PC-3 (cell line): ENCODE results near the gene HIGD2A. TPM values are rescaled to one million over a fixed set of nuclear protein-coding genes. Genes with fewer than 3 reads are reported as not detected.

ENCODE experiments used
- ATAC-seq: fragments of 200-7000 bp; cut with Tn5 transposase; 2 replicates; pipeline ENCODE4 v1.9.1; 2020; ENCODE audit warnings: mild to moderate bottlenecking, moderate library complexity
- BruUV-seq: library from RNA; stranded (reverse); fragments of 400-500 nt; replicated peaks from 2 replicates; lab custom pipeline; 2021; lab: Mats Ljungman, UMichigan
- CTCF ChIA-PET: fragments of 300-600 bp; sonication (Branson Sonifier 250); formaldehyde crosslinking; loops from one replicate; lab custom pipeline; 2022; ENCODE audit warnings: antibody characterized with exemption; lab: Charles Lee
- POLR2A ChIA-PET: fragments of 300-600 bp; sonication (Branson Sonifier 250); formaldehyde crosslinking; loops from one replicate; lab custom pipeline; 2022; ENCODE audit warnings: antibody characterized with exemption; ENCODE audit not compliant: unreplicated experiment; lab: Charles Lee
- DNase-seq: peaks from one replicate; pipeline ENCODE4 v3.0.0-alpha.2; 2015
- H2AFZ ChIP-seq: fragments of 300-600 bp; sonication (generic); 2 replicates; pipeline ENCODE4 v1.6.0; 2016; ENCODE audit warnings: antibody characterized with exemption, low read length
- H3F3A ChIP-seq: fragments of 300-600 bp; sonication (generic); one replicate; pipeline ENCODE4 v1.6.0; 2017; ENCODE audit warnings: antibody characterized with exemption, low read length, control low read depth, mild to moderate bottlenecking; ENCODE audit not compliant: unreplicated experiment
- H3K27ac ChIP-seq: fragments of 300-600 bp; sonication (generic); 2 replicates; pipeline ENCODE4 v1.5.1; 2016; ENCODE audit warnings: mild to moderate bottlenecking, low read length
- H3K27me3 ChIP-seq: fragments of 300-600 bp; sonication (generic); 2 replicates; pipeline ENCODE4 v1.6.1; 2016; ENCODE audit warnings: low read length, mixed read lengths
- H3K36me3 ChIP-seq: fragments of 300-600 bp; sonication (generic); 2 replicates; pipeline ENCODE4 v1.6.1; 2016; ENCODE audit warnings: low read depth, mixed run types, low read length, mixed read lengths
- H3K4me1 ChIP-seq: fragments of 300-600 bp; sonication (generic); 2 replicates; pipeline ENCODE4 v1.5.1; 2016; ENCODE audit warnings: low read length; ENCODE audit not compliant: insufficient read depth
- H3K4me2 ChIP-seq: fragments of 300-600 bp; sonication (generic); 2 replicates; pipeline ENCODE4 v1.6.0; 2016; ENCODE audit warnings: low read length
- H3K4me3 ChIP-seq: fragments of 300-600 bp; sonication (generic); 2 replicates; pipeline ENCODE4 v1.5.1; 2016; ENCODE audit warnings: mild to moderate bottlenecking, low read length, mixed read lengths
- H3K79me2 ChIP-seq: fragments of 300-600 bp; sonication (generic); 2 replicates; pipeline ENCODE4 v1.6.1; 2017; ENCODE audit warnings: low read length, mixed read lengths
- H3K9ac ChIP-seq: fragments of 300-600 bp; sonication (generic); 2 replicates; pipeline ENCODE4 v1.6.0; 2016; ENCODE audit warnings: mild to moderate bottlenecking, low read length
- H3K9me2 ChIP-seq: fragments of 300-600 bp; sonication (generic); replicated peaks from 2 replicates; pipeline ENCODE4 v1.6.1; 2016; ENCODE audit warnings: mixed run types, low read length, mixed read lengths
- H3K9me3 ChIP-seq: fragments of 300-600 bp; sonication (generic); 2 replicates; pipeline ENCODE4 v1.6.1; 2016; ENCODE audit warnings: low read length, mixed read lengths
- H4K20me1 ChIP-seq: fragments of 300-600 bp; sonication (generic); 2 replicates; pipeline ENCODE4 v1.6.1; 2016; ENCODE audit warnings: low read length, mixed read lengths
- EZH2 ChIP-seq: fragments of 300-600 bp; sonication (generic); IDR thresholded peaks from one replicate; pipeline ENCODE4 v1.6.1; 2017; ENCODE audit warnings: antibody characterized with exemption, mild to moderate bottlenecking, low read length; ENCODE audit not compliant: unreplicated experiment
- EZH2phosphoT487 ChIP-seq: fragments of 300-600 bp; sonication (generic); IDR thresholded peaks from 2 replicates; pipeline ENCODE4 v1.6.1; 2018; ENCODE audit warnings: mild to moderate bottlenecking, antibody characterized with exemption, low read length, borderline replicate concordance
- intact Hi-C: fragments of 100-400 bp; cut with micrococcal nuclease; formaldehyde crosslinking; loops from 2 replicates; pipeline ENCODE4 v1.9.0; 2023
- total RNA-seq: library from RNA; depleted of rRNA; stranded (reverse); fragments of >200 nt; gene quantifications from 2 replicates; pipeline ENCODE4 v1.2.3, GENCODE V29; 2014
- TF ChIP-seq, protein P1 (sequence below): fragments of 300-600 bp; sonication (generic); conservative IDR thresholded peaks from 2 replicates; pipeline ENCODE4 v1.5.1; 2017; ENCODE audit warnings: antibody characterized with exemption, low read depth, mild to moderate bottlenecking, low read length

Gene HIGD2A
- total RNA-seq, 1 experiment from 2014 or later: 174 TPM

DNA sequence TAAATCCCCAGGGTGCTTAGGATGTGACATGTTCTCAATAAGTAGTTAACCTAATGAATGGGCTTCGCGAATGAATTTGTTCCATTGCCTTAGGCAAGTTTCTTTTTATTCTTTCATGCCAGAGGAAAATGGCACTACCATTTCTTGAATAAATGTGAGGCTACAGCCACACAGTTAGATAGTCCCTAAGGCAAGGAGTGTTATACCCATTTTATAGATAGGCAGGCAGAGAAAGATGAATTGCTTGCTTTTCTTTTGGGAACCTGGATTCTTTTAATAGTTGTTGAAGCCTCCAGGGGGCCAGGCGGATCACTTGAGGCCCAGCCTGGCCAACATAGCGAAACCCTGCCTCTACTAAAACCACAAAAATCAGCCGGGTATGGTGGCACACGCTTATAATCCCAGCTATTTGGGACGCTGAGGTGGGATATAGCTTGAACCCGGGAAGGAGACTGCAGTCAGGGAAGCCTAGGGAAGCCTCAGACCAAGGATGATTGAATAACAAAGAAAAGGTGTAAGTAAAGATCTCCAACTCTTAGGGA, 1.1 kb upstream of the HIGD2A start:
- POLR2A ChIA-PET: no interaction called here
- H3K79me2 ChIP-seq: peaks cover 67% of the 10 kb centered on the region
- H3K9me3 ChIP-seq: no peaks in the 10 kb centered on the region
- TF ChIP-seq EZH2 (no peak), EZH2phosphoT487 (no peak)
- TF ChIP-seq, protein P1, sequence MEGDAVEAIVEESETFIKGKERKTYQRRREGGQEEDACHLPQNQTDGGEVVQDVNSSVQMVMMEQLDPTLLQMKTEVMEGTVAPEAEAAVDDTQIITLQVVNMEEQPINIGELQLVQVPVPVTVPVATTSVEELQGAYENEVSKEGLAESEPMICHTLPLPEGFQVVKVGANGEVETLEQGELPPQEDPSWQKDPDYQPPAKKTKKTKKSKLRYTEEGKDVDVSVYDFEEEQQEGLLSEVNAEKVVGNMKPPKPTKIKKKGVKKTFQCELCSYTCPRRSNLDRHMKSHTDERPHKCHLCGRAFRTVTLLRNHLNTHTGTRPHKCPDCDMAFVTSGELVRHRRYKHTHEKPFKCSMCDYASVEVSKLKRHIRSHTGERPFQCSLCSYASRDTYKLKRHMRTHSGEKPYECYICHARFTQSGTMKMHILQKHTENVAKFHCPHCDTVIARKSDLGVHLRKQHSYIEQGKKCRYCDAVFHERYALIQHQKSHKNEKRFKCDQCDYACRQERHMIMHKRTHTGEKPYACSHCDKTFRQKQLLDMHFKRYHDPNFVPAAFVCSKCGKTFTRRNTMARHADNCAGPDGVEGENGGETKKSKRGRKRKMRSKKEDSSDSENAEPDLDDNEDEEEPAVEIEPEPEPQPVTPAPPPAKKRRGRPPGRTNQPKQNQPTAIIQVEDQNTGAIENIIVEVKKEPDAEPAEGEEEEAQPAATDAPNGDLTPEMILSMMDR: no peak
- H3F3A ChIP-seq: no peaks in the 10 kb centered on the region
- no peaks in the 10 kb centered on the region for H3K27me3 ChIP-seq
- no peaks in the 10 kb centered on the region for H3K9me2 ChIP-seq
- H2AFZ ChIP-seq: no peak overlapping the region
- CTCF ChIA-PET: no interaction called here
- peak overlapping the region; percentile 94; the same call in 1 of the 2 replicates for H3K27ac ChIP-seq
- no peak for DNase-seq
- intact Hi-C loops: no loop called here
- H3K4me1 ChIP-seq: peaks cover 14% of the 10 kb centered on the region
- H3K36me3 ChIP-seq: peaks cover 62% of the 10 kb centered on the region
- H3K4me3 ChIP-seq: peak overlapping the region; percentile 94
- H3K4me2 ChIP-seq: peak overlapping the region; percentile 99
- H4K20me1 ChIP-seq: peaks cover 32% of the 10 kb centered on the region
- H3K9ac ChIP-seq: peak overlapping the region; percentile 98
- no TSS peak for BruUV-seq
- no peak for ATAC-seq

DNA sequence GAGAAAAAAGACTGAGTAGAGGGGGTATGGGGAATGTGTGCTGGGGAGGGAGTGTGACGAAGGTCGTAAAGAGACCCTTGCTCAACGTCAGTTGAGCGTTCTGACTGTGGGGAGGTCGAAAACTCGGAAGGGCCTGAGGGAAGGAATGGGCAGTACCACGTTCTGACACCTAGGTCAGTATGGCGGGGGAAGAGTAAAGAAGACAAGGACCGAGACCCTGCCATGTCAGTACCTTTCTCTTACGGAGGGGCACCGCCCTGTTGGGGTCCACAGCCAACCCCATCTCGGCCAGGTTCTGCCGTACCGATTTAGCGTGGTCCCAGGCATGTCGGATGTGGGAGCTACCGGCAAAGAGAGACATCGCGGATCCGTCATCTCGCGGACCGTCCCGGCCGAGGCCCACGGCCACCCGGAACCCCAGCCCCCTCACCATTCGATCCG, 528 bp upstream of the HIGD2A start:
- Histone ChIP-seq H3K27me3 (no peaks in the 10 kb centered on the region), H2AFZ (peak overlapping the region; percentile 97), H3F3A (no peaks in the 10 kb centered on the region), H3K9me2 (no peaks in the 10 kb centered on the region), H3K27ac (peak overlapping the region; percentile 94), H3K36me3 (peaks cover 56% of the 10 kb centered on the region), H3K4me3 (peak overlapping the region; percentile 94), H3K4me2 (peak overlapping the region; percentile 99), H4K20me1 (peaks cover 32% of the 10 kb centered on the region), H3K4me1 (peaks cover 14% of the 10 kb centered on the region), H3K79me2 (peaks cover 67% of the 10 kb centered on the region), H3K9me3 (no peaks in the 10 kb centered on the region), H3K9ac (peak overlapping the region; percentile 98)
- intact Hi-C loops: loop anchor here (1.0 kb wide), 2 partner anchors 60 to 149 kb away; partner anchors contain the start of genes FAF2 and RNF44
- DNase-seq (peak; percentile 23), ATAC-seq (no peak)
- POLR2A ChIA-PET: interaction anchor here (0.5 kb wide), 1 partner anchor 280 kb away, joined by 3 read pairs; no protein-coding TSS in a partner anchor
- CTCF ChIA-PET: no interaction called here
- TF ChIP-seq, protein P1: no peak
- TF ChIP-seq EZH2 (no peak), EZH2phosphoT487 (no peak)
- TSS peak; percentile 49 for BruUV-seq
